Stimulated activated CD4-positive, alpha-beta T cell treated with anti-CD3 and anti-CD28 coated beads, Interleukin-4, amount 100 ng/mL, for 4 hours (primary cell): ENCODE results near the gene OGT.
"Not testable (repeated sequence)": the region's sequence is repeated elsewhere in the genome, so short reads cannot be mapped to it uniquely, and the experiment has no call there.

ENCODE experiments used
- DNase-seq, 2 experiments: peaks; one replicate each; pipeline ENCODE4 v3.0.0-alpha.2; 2020

Gene OGT

GRCh38 chrX:71541210-71542022 lies 8.5 kb downstream of the OGT start:
- DNase-seq: peak in 1 of 2 experiments; percentile 45

GRCh38 chrX:71542411-71542810 lies 9.5 kb downstream of the OGT start:
- no peak for DNase-seq

GRCh38 chrX:71542825-71543224 lies 9.9 kb downstream of the OGT start:
- DNase-seq: no peak

- peak in 1 of 2 experiments; percentile 32 for DNase-seq
These were observed 10.4 kb downstream of the OGT start for GRCh38 chrX:71543316-71543715.

GRCh38 chrX:71545364-71545763 lies 12.5 kb downstream of the OGT start:
- DNase-seq: no peak

- no peak for DNase-seq
These were observed 14.0 kb downstream of the OGT start for GRCh38 chrX:71546879-71547278.

- no peak for DNase-seq
These were observed 14.4 kb downstream of the OGT start for GRCh38 chrX:71547339-71547738.

- no peak for DNase-seq
These were observed 17.1 kb downstream of the OGT start for GRCh38 chrX:71549986-71550385.

GRCh38 chrX:71550578-71550977 lies 17.7 kb downstream of the OGT start:
- no peak for DNase-seq

- DNase-seq: no peak
These were observed 23.1 kb downstream of the OGT start for GRCh38 chrX:71556036-71556435.

GRCh38 chrX:71558920-71559319 lies 26.0 kb downstream of the OGT start:
- no peak for DNase-seq

- DNase-seq: not testable (repeated sequence)
These were observed 26.9 kb downstream of the OGT start for GRCh38 chrX:71559773-71560172.

- no peak for DNase-seq
These were observed 31.0 kb downstream of the OGT start for GRCh38 chrX:71563921-71564320.

- no peak for DNase-seq
These were observed 32.7 kb downstream of the OGT start for GRCh38 chrX:71565474-71566041.

GRCh38 chrX:71571390-71571789 lies 38.5 kb downstream of the OGT start:
- not testable (repeated sequence) for DNase-seq

- DNase-seq: no peak
These were observed 40.7 kb downstream of the OGT start for GRCh38 chrX:71573590-71573989.

GRCh38 chrX:71577682-71578081 lies 44.8 kb downstream of the OGT start:
- DNase-seq: no peak

GRCh38 chrX:71578253-71579135 lies 45.6 kb downstream of the OGT start, which contains the start of gene GCNA:
Gene GCNA, plus strand, starts transcription at chrX:71578437. Its CDS starts 2,385 bp downstream, at chrX:71580822.
- DNase-seq: no peak

GRCh38 chrX:71579136-71579989 lies 46.5 kb downstream of the OGT start:
- no peak for DNase-seq

GRCh38 chrX:71579990-71580380 lies 47.1 kb downstream of the OGT start:
- no peak for DNase-seq

GRCh38 chrX:71581210-71581609 lies 48.3 kb downstream of the OGT start:
- DNase-seq: no peak

- no peak for DNase-seq
These were observed 54.0 kb downstream of the OGT start for GRCh38 chrX:71586929-71587328.
